Fibroblast of the conjunctiva (primary cell): ENCODE data around the gene SPTLC1.
"Not testable (repeated sequence)": the region's sequence is repeated elsewhere in the genome, so short reads cannot be mapped to it uniquely, and the experiment has no call there.

Source experiments
- DNase-seq: peaks from one replicate; pipeline ENCODE4 v3.0.0-alpha.2; 2010; ENCODE audit warnings: low read depth

SPTLC1 gene

GRCh38 chr9:92115071-92115858 is at the start of gene SPTLC1:
TSS of gene SPTLC1 (minus strand) at chr9:92115413. CDS start at chr9:92115370, 43 bp downstream.
- peak; percentile 87 for DNase-seq

- DNase-seq, result no peak
Measured at GRCh38 chr9:92164975-92165374, 49.8 kb upstream of the SPTLC1 start.

GRCh38 chr9:92164490-92164889 is 49.3 kb upstream of the SPTLC1 start:
- DNase-seq, result no peak

- no peak for DNase-seq
Measured at GRCh38 chr9:92163276-92163675, 48.1 kb upstream of the SPTLC1 start.

GRCh38 chr9:92160786-92161185 is 45.6 kb upstream of the SPTLC1 start:
- no peak for DNase-seq

GRCh38 chr9:92159058-92159457 is 43.8 kb upstream of the SPTLC1 start:
- no peak for DNase-seq

- no peak for DNase-seq
Measured at GRCh38 chr9:92158097-92158601, 42.9 kb upstream of the SPTLC1 start.

GRCh38 chr9:92155736-92156135 is 40.5 kb upstream of the SPTLC1 start:
- not testable (repeated sequence) for DNase-seq

- DNase-seq, result no peak
Measured at GRCh38 chr9:92155221-92155620, 40.0 kb upstream of the SPTLC1 start.

- DNase-seq, result peak; percentile 71
Measured at GRCh38 chr9:92153466-92154415, 38.5 kb upstream of the SPTLC1 start.

GRCh38 chr9:92151691-92152393 is 36.6 kb upstream of the SPTLC1 start:
- no peak for DNase-seq

GRCh38 chr9:92150501-92151470 is 35.6 kb upstream of the SPTLC1 start:
- not testable (repeated sequence) for DNase-seq

- DNase-seq, result no peak
Measured at GRCh38 chr9:92147852-92148180, 32.6 kb upstream of the SPTLC1 start.

GRCh38 chr9:92147030-92147851 is 32.0 kb upstream of the SPTLC1 start:
- peak; percentile 80 for DNase-seq

GRCh38 chr9:92146610-92147009 is 31.4 kb upstream of the SPTLC1 start:
- no peak for DNase-seq

GRCh38 chr9:92145784-92146183 is 30.6 kb upstream of the SPTLC1 start:
- not testable (repeated sequence) for DNase-seq

- DNase-seq, result no peak
Measured at GRCh38 chr9:92142329-92142728, 27.1 kb upstream of the SPTLC1 start.

- DNase-seq, result no peak
Measured at GRCh38 chr9:92141144-92142129, 26.2 kb upstream of the SPTLC1 start.

GRCh38 chr9:92140754-92141143 is 25.5 kb upstream of the SPTLC1 start:
- DNase-seq, result no peak
